ENCODE data around the gene MRPS18B. TPM values are rescaled to one million over a fixed set of nuclear protein-coding genes. Genes with fewer than 3 reads are reported as not detected.
A peak's percentile ranks its signal among the peaks of the same experiment; 100 is the strongest.

MRPS18B gene
- total and polyA plus RNA-seq, 2 of the 13 experiments (the other 11 are each of a cell fraction or from before 2014, with no cell fraction given): 125 to 131 TPM

DNA sequence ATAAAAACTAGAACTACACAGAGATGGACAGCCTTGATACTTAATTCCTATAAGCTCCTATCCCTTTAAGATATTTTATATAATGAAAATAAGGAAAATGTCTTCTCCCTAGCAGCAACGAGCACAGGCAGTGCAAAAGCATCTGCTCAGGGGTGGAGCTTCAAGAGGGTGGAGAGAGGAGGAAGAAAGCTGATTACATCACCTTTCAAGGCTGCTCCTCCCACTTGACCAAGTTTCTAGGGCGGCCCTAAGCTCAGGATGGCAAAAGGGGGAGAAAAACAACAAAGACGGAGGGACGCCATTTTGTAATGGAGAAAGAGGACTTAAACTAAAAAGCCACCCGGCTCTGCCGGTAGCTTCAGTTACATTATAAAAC, 2.8 kb upstream of the MRPS18B start (continued):
- TF ChIP-seq PRDM10 (CRISPR knock-in tag; IDR thresholded peaks at IDR 0.05; ENCODE audit: low read depth) (peak; percentile 83; the same call in 1 of the 2 replicates), MXI1 (IDR thresholded peaks at IDR 0.05; ENCODE audit: borderline replicate concordance, low read depth, low read length) (peak; percentile 48; the same call in 1 of the 3 replicates), GZF1 (CRISPR knock-in tag; IDR thresholded peaks at IDR 0.05) (peak; percentile 43; the same call in 1 of the 2 replicates), PAF1 (CRISPR knock-in tag; IDR thresholded peaks at IDR 0.05) (no peak; the same call in 1 of the 2 replicates), YEATS4 (CRISPR knock-in tag; IDR thresholded peaks at IDR 0.05; ENCODE audit: borderline replicate concordance) (peak; percentile 68), ZSCAN31 (CRISPR knock-in tag; IDR thresholded peaks at IDR 0.05; ENCODE audit: low read depth) (peak; percentile 48; the same call in 1 of the 2 replicates), SMYD3 (CRISPR knock-in tag; IDR thresholded peaks at IDR 0.05) (0 out of 2 replicates have a peak, but pooled peaks have one; percentile 6), NCOR1 (IDR thresholded peaks at IDR 0.05; ENCODE audit: borderline replicate concordance, low read length) (peak; percentile 68; the same call in 1 of the 2 replicates), JDP2 (CRISPR knock-in tag; IDR thresholded peaks at IDR 0.05; ENCODE audit: borderline replicate concordance) (no peak), TSC22D2 (CRISPR knock-in tag; IDR thresholded peaks at IDR 0.05; ENCODE audit: borderline replicate concordance) (0 out of 2 replicates have a peak, but pooled peaks have one; percentile 0), FOXA1 (IDR thresholded peaks at IDR 0.05) (no peak), FOXA1 (CRISPR knock-in tag; IDR thresholded peaks at IDR 0.05) (0 out of 2 replicates have a peak, but pooled peaks have one; percentile 34), ISL2 (CRISPR knock-in tag; IDR thresholded peaks at IDR 0.05) (0 out of 2 replicates have a peak, but pooled peaks have one; percentile 20), ERF (CRISPR knock-in tag; IDR thresholded peaks at IDR 0.05) (peak; percentile 72; the same call in 1 of the 2 replicates), TBX2 (CRISPR knock-in tag; IDR thresholded peaks at IDR 0.05; ENCODE audit: borderline replicate concordance) (peak; percentile 57; the same call in 1 of the 2 replicates), FOSL2 (CRISPR knock-in tag; IDR thresholded peaks at IDR 0.05) (no peak), POLR2A (IDR thresholded peaks at IDR 0.05; ENCODE audit: insufficient read depth in 1 of 2, low read depth in 2 of 2, low read length in 2 of 2) (peak in 1 of 2 experiments; percentile 65; a peak in 2 of 4 replicates), ZBTB21 (CRISPR knock-in tag; IDR thresholded peaks at IDR 0.05) (no peak), EHMT2 (IDR thresholded peaks at IDR 0.05; ENCODE audit: borderline replicate concordance, low read depth, low read length) (no peak), YY1 (IDR thresholded peaks at IDR 0.05; ENCODE audit: insufficient read depth, insufficient replicate concordance, low read depth, low read length) (peak; percentile 87), ZFX (CRISPR knock-in tag; IDR thresholded peaks at IDR 0.05; ENCODE audit: low read depth) (peak; percentile 15; the same call in 1 of the 2 replicates), ZNF17 (CRISPR knock-in tag; IDR thresholded peaks at IDR 0.05) (no peak), XBP1 (CRISPR knock-in tag; IDR thresholded peaks at IDR 0.05) (no peak), FOXA3 (CRISPR knock-in tag; IDR thresholded peaks at IDR 0.05) (peak; percentile 20; the same call in 1 of the 2 replicates), IRF2 (CRISPR knock-in tag; IDR thresholded peaks at IDR 0.05) (no peak), FIP1L1 (IDR thresholded peaks at IDR 0.05; ENCODE audit: borderline replicate concordance, insufficient read depth, low read depth, low read length) (no peak)
- TF ChIP-seq, protein P1, sequence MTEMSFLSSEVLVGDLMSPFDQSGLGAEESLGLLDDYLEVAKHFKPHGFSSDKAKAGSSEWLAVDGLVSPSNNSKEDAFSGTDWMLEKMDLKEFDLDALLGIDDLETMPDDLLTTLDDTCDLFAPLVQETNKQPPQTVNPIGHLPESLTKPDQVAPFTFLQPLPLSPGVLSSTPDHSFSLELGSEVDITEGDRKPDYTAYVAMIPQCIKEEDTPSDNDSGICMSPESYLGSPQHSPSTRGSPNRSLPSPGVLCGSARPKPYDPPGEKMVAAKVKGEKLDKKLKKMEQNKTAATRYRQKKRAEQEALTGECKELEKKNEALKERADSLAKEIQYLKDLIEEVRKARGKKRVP (CRISPR knock-in tag; IDR thresholded peaks at IDR 0.05): peak in 1 of 2 experiments; percentile 95; a peak in 2 of 4 replicates

All from HepG2 (cell line).